C4-2B (cell line): ENCODE results near the gene CHRDL2.

Experiments
- ZFX ChIP-seq: fragments of 450-650 bp; IDR thresholded peaks from 2 replicates; pipeline ENCODE4 v1.6.1; 2017
- TF ChIP-seq, protein P1 (sequence below): fragments of 450-650 bp; conservative IDR thresholded peaks from 2 replicates; pipeline ENCODE4 v1.5.1; 2017; ENCODE audit warnings: mild to moderate bottlenecking

DNA sequence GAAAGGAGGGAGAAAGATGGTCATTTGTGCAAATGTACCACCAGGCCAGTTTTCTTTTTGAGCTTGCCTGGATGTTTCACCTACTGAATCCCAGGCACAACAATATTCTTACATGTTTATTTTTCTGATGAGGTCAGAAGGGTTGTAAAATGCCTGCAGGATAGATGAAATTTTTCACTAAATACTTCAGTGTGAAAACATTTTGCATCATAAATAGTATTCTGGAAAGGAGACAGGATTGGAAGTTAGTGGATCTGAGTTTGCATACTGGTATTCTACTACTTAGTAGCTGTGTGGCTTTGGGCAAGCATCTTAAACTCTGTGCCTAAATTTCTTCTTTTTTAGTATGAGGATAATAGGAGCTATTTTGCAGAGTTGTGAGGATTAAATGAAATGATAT, 42.2 kb upstream of the CHRDL2 start:
- TF ChIP-seq, protein P1, sequence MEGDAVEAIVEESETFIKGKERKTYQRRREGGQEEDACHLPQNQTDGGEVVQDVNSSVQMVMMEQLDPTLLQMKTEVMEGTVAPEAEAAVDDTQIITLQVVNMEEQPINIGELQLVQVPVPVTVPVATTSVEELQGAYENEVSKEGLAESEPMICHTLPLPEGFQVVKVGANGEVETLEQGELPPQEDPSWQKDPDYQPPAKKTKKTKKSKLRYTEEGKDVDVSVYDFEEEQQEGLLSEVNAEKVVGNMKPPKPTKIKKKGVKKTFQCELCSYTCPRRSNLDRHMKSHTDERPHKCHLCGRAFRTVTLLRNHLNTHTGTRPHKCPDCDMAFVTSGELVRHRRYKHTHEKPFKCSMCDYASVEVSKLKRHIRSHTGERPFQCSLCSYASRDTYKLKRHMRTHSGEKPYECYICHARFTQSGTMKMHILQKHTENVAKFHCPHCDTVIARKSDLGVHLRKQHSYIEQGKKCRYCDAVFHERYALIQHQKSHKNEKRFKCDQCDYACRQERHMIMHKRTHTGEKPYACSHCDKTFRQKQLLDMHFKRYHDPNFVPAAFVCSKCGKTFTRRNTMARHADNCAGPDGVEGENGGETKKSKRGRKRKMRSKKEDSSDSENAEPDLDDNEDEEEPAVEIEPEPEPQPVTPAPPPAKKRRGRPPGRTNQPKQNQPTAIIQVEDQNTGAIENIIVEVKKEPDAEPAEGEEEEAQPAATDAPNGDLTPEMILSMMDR: no peak
- no peak for TF ChIP-seq ZFX
